Astrocyte (in vitro differentiated cells and primary cell): Measurements from ENCODE around the gene TAF1C. TPM values are rescaled to one million over a fixed set of nuclear protein-coding genes. Genes with fewer than 3 reads are reported as not detected.
A peak's percentile ranks its signal among the peaks of the same experiment; 100 is the strongest.

Experiments
- DNase-seq: peaks from one replicate; pipeline ENCODE4 v3.0.0-alpha.2; 2010; ENCODE audit warnings: low read depth
- FAIRE-seq: peaks from 2 replicates; lab custom pipeline; 2011; peaks lifted over from hg19 to GRCh38; lab: Jason Lieb, UNC
- H2AFZ ChIP-seq: 2 replicates; pipeline ENCODE4 v1.6.0; 2012; ENCODE audit warnings: low read depth, low read length, inconsistent platforms
- H3K27ac ChIP-seq: 2 replicates; pipeline ENCODE4 v1.5.1; 2011; ENCODE audit warnings: low read depth, low read length, inconsistent platforms
- H3K27me3 ChIP-seq: 2 replicates; pipeline ENCODE4 v1.6.0; 2011; ENCODE audit warnings: low read length, inconsistent platforms; ENCODE audit not compliant: insufficient read depth
- H3K36me3 ChIP-seq: 2 replicates; pipeline ENCODE4 v1.5.1; 2011; ENCODE audit warnings: low read length, inconsistent platforms; ENCODE audit not compliant: insufficient read depth
- H3K4me1 ChIP-seq: 2 replicates; pipeline ENCODE4 v1.5.1; 2011; ENCODE audit warnings: low read length, inconsistent platforms; ENCODE audit not compliant: insufficient read depth
- H3K4me2 ChIP-seq: 2 replicates; pipeline ENCODE4 v1.6.0; 2012; ENCODE audit warnings: low read length, inconsistent platforms
- H3K4me3 ChIP-seq: 2 replicates; pipeline ENCODE4 v1.5.1; 2011; ENCODE audit warnings: low read depth, mild to moderate bottlenecking, low read length, inconsistent platforms; ENCODE audit not compliant: insufficient read depth
- H3K79me2 ChIP-seq: 2 replicates; pipeline ENCODE4 v1.6.0; 2012; ENCODE audit warnings: mild to moderate bottlenecking, low read length, inconsistent platforms; ENCODE audit not compliant: insufficient read depth
- H3K9ac ChIP-seq: 2 replicates; pipeline ENCODE4 v1.6.0; 2012; ENCODE audit warnings: mild to moderate bottlenecking, low read length, inconsistent platforms
- H3K9me3 ChIP-seq: 2 replicates; pipeline ENCODE4 v1.5.1; 2012; ENCODE audit warnings: low read depth, mild to moderate bottlenecking, low read length, inconsistent platforms; ENCODE audit not compliant: insufficient read depth
- H4K20me1 ChIP-seq: 2 replicates; pipeline ENCODE4 v1.6.0; 2012; ENCODE audit warnings: low read length, inconsistent platforms; ENCODE audit not compliant: insufficient read depth
- H3K27ac Mint-ChIP-seq: one replicate; pipeline ENCODE4 v1.8.0; 2021; ENCODE audit warnings: mild to moderate bottlenecking, mixed read lengths; ENCODE audit not compliant: unreplicated experiment
- H3K27me3 Mint-ChIP-seq: one replicate; pipeline ENCODE4 v1.8.0; 2021; ENCODE audit warnings: low read depth, mixed read lengths; ENCODE audit not compliant: unreplicated experiment
- H3K36me3 Mint-ChIP-seq: one replicate; pipeline ENCODE4 v1.8.0; 2021; ENCODE audit warnings: low read depth, mixed read lengths; ENCODE audit not compliant: unreplicated experiment
- H3K4me1 Mint-ChIP-seq: one replicate; pipeline ENCODE4 v1.8.0; 2021; ENCODE audit warnings: low read depth, mixed read lengths; ENCODE audit not compliant: unreplicated experiment
- H3K4me3 Mint-ChIP-seq: one replicate; pipeline ENCODE4 v1.8.0; 2021; ENCODE audit warnings: mild to moderate bottlenecking, moderate library complexity, mixed read lengths; ENCODE audit not compliant: unreplicated experiment
- H3K9me3 Mint-ChIP-seq: one replicate; pipeline ENCODE4 v1.8.0; 2021; ENCODE audit warnings: mild to moderate bottlenecking, mixed read lengths; ENCODE audit not compliant: unreplicated experiment
- EZH2 ChIP-seq: IDR thresholded peaks from 2 replicates; pipeline ENCODE4 v1.6.1; 2012; ENCODE audit warnings: mild to moderate bottlenecking, low read length, inconsistent platforms; ENCODE audit not compliant: insufficient read depth
- total RNA-seq: library from RNA; stranded (reverse); gene quantifications from 2 replicates; pipeline ENCODE4 v1.2.1, GENCODE V29; 2021
- TF ChIP-seq, protein P1 (sequence below): IDR thresholded peaks from 2 replicates; pipeline ENCODE4 v1.5.1; 2011; ENCODE audit warnings: low read depth, mild to moderate bottlenecking, inconsistent platforms, low read length, moderate library complexity; ENCODE audit not compliant: insufficient read depth

TAF1C gene
- total RNA-seq, 1 donor from 2014 or later, result 34.1 TPM

GRCh38 chr16:84174396-84174795, 12.5 kb downstream of the TAF1C start:
- no peak overlapping the region for H3K27ac Mint-ChIP-seq
- Histone ChIP-seq H2AFZ (no peak overlapping the region), H3K9ac (no peak overlapping the region), H4K20me1 (peaks cover 25% of the 10 kb centered on the region), H3K9me3 (no peaks in the 10 kb centered on the region), H3K4me1 (peaks cover 18% of the 10 kb centered on the region), H3K27me3 (no peaks in the 10 kb centered on the region), H3K36me3 (no peaks in the 10 kb centered on the region), H3K27ac (no peak overlapping the region), H3K79me2 (no peaks in the 10 kb centered on the region), H3K4me3 (no peak overlapping the region), H3K4me2 (no peak overlapping the region)
- peaks cover 34% of the 10 kb centered on the region for H3K4me1 Mint-ChIP-seq
- H3K27me3 Mint-ChIP-seq, result peaks cover 8% of the 10 kb centered on the region
- DNase-seq (no peak), FAIRE-seq (no peak)
- TF ChIP-seq, protein P1, sequence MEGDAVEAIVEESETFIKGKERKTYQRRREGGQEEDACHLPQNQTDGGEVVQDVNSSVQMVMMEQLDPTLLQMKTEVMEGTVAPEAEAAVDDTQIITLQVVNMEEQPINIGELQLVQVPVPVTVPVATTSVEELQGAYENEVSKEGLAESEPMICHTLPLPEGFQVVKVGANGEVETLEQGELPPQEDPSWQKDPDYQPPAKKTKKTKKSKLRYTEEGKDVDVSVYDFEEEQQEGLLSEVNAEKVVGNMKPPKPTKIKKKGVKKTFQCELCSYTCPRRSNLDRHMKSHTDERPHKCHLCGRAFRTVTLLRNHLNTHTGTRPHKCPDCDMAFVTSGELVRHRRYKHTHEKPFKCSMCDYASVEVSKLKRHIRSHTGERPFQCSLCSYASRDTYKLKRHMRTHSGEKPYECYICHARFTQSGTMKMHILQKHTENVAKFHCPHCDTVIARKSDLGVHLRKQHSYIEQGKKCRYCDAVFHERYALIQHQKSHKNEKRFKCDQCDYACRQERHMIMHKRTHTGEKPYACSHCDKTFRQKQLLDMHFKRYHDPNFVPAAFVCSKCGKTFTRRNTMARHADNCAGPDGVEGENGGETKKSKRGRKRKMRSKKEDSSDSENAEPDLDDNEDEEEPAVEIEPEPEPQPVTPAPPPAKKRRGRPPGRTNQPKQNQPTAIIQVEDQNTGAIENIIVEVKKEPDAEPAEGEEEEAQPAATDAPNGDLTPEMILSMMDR, result no peak
- no peak for TF ChIP-seq EZH2
- H3K4me3 Mint-ChIP-seq, result peak overlapping the region; percentile 60
- no peaks in the 10 kb centered on the region for H3K9me3 Mint-ChIP-seq
- H3K36me3 Mint-ChIP-seq, result peaks cover 1% of the 10 kb centered on the region

- Mint-ChIP-seq H3K27me3 (peaks cover 18% of the 10 kb centered on the region), H3K9me3 (no peaks in the 10 kb centered on the region), H3K27ac (no peak overlapping the region), H3K4me3 (no peak overlapping the region), H3K4me1 (peaks cover 3% of the 10 kb centered on the region), H3K36me3 (no peaks in the 10 kb centered on the region)
- Histone ChIP-seq H3K4me2 (no peak overlapping the region), H2AFZ (no peak overlapping the region), H3K27ac (no peak overlapping the region), H3K9ac (no peak overlapping the region), H3K4me1 (no peaks in the 10 kb centered on the region), H3K36me3 (no peaks in the 10 kb centered on the region), H3K79me2 (no peaks in the 10 kb centered on the region), H3K27me3 (peaks cover 4% of the 10 kb centered on the region), H4K20me1 (no peaks in the 10 kb centered on the region), H3K9me3 (no peaks in the 10 kb centered on the region), H3K4me3 (no peak overlapping the region)
- no peak for FAIRE-seq
- DNase-seq, result no peak
- TF ChIP-seq EZH2, result no peak
- TF ChIP-seq, protein P1, result no peak
These were observed 17.0 kb downstream of the TAF1C start for GRCh38 chr16:84169765-84170310.
